HG03045 (cell line): ENCODE data around the gene DAPP1.

Source experiments
- ATAC-seq: cut with Tn5 transposase; IDR thresholded peaks from one replicate; pipeline ENCODE4 v1.9.1; 2021; ENCODE audit warnings: mild to moderate bottlenecking, moderate library complexity; ENCODE audit not compliant: unreplicated experiment

The DAPP1 gene

DNA sequence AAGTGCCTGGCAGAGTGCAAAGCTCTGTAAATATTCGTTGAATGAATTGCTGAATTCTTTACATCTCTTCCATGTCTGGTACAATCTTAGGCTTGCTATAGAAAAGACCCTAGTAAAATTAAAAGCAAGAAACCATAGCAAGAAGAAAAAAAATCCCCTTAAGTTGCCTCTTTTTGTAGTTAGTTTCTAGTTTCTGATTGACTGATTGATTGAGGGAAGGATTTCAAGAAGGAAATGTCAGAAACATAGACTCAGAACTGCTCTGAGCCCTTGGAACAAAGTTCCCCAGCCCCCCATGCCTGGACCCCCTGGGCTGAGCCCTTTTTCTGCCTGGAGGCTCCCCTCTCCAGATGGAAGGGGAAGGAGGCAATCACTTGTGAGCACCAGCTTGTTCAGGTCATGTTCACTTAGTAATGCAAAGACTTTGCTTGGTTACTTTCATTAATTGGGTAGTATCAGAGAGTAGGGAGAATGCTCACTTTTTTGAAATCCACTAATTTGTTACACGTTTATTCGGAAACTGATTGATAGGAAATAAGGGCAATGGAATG is 35.6 kb downstream of the DAPP1 start:
- ATAC-seq: no peak

DNA sequence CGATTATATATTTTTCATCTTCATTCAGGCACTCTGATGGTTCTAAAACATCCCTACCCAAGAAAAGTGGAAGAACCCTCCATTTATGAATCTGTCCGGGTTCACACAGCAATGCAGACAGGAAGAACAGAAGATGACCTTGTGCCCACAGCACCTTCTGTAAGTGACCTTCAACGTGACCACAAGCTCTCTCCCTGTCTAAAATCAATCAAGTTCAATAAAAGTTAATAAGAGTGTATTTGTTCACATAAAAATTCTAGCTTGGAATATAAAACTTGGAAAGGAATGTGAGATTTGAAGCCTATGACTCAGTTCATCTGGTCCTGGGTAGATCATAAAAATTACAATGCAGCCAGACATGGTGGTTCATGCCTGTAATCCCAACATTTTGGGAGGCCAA is 36.6 kb downstream of the DAPP1 start:
- no peak for ATAC-seq

DNA sequence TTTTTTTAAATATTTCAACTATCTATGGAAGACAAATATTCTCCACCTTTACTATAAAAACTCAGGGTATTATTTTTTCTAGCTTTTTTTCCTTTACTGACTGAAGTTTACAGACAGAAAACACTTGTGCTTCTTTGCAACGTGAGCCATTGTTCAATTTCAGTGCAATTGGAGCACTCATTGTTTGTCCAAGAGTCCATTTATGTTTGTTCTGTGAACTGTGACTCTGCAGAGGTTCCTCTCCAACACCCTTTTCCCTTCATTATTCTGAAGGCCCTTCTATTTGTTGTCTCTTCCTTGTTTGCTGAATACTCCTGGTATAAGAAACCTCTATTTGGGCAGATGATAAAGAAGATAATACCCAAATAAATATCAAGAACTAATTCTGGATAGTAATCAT is 37.4 kb downstream of the DAPP1 start:
- ATAC-seq: no peak

DNA sequence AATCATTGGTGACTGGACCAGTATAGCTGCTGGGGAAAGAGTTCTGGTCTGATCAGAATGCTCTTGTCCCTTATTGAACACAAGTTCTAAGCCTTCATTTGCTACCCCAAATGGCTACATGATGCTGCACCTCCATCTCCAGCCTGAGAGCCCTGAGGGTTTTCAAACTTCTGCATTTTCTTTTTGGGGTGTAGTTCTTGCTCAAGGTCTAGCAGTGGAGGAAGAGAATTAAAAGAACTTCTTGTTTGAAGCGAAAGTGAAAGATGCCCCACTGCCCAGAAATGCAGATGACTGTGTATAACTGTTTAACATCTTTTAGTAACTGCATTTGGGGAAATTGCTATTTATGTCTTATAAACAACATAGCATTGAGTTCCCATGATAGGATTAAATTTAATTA is 39.1 kb downstream of the DAPP1 start:
- peak; percentile 38 for ATAC-seq

DNA sequence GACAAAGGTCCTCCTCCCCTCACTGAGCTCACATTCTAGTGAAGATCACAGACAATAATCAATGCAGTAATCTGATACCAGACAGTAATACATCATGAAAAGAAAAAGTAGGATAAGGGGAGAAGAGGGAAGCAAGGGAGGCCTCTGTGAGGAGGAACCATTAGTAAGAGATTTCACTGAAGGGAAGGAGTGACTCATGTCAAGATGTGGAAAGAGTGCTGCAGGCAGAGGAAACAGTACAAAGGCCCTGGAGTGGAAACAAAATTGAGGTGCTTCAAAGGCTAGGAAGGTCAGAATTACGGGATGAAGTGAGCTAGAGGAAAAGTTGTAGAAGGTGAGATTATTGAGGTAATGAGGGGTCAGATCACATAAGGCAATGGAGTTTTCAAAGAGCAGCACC is 39.5 kb downstream of the DAPP1 start:
- ATAC-seq: no peak

DNA sequence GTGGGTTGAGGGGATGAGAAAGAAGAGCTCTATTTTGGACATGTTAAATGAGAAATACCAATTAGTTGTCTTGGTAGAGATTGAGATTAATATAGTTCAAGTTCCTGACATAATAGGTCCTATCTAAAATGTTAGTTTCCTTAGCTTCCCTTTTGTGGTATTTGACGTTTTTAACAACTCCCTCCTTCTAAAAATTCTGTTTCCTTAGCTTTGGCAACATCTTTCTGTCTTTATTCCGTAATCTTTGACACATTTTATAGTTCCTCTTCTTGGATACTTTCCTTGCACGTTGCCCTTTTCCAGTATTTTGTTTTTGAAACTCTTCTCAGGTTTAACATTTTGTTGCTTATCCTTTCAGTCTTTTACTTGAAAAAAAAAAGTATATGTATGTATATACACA is 40.7 kb downstream of the DAPP1 start:
- ATAC-seq: no peak

DNA sequence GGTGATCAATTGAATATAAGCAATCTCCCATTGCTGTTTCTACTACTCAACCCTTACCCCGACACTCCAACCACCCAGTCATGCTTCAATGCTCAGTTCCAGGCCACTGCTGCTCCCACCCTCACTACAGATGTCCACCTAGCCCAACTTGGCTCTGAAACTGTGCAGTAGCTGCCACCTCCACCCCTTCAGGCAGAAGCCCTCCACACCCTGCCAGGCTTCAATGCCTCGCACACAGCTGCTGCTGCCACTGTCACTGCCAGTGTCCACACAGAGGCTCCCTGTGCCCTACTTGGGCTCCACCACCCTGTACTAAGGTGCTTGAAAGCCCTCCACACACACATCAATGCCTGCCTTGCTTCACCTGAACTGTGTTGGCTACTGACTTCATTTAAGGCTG is 43.0 kb downstream of the DAPP1 start:
- no peak for ATAC-seq

DNA sequence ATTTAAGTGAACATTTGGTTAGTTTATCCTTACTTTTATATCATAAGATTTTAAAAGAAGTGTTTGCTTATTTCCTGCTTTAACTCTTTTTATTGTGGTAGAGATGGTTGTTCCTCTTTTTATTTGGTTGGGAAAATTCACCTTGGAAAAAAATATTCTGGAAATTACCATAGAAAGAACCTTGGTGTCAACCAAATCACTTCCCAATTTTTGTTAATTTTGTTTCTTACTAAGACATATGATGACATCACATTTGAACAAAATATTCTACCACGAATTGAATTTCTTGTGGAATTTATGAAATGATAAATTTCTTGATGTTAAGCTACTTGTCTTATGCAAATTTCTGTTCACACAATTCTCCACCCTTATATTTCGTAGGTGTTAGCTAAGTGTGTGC is 43.9 kb downstream of the DAPP1 start:
- no peak for ATAC-seq

DNA sequence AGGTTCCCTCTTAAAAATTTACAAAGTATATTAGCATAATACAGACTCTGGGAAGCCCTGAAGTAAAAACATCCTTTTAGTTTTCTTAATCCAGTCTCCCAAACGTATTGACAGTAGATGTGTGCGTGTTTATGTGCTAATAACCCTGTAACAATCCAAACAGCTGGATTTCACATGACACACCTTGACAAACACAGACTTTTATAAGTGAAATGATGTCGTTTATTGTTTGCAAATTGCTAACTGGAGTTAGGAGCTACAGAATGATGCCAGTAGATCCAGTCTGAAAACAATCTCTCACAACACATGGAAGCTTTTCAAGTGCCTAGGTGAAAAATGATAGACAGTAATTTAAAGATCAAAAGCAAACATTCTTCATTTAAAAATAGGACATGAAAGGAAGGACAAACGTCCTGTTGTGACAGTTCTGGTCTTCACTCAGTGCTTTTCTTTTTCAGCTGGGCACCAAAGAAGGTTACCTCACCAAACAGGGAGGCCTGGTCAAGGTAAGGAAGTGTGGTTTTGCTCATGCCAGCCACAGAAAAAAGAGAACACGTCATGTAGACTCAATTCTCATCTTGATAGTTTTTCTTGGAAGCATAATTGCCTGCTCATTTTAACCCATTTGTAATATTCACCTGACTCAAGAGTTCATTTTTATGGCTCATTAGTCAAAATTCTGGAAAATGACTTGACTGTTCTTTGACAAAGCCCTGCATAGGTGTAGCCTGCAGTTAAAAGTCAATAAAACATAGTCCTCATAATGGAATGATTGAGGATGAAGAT is 44.7 kb downstream of the DAPP1 start:
- no peak for ATAC-seq

DNA sequence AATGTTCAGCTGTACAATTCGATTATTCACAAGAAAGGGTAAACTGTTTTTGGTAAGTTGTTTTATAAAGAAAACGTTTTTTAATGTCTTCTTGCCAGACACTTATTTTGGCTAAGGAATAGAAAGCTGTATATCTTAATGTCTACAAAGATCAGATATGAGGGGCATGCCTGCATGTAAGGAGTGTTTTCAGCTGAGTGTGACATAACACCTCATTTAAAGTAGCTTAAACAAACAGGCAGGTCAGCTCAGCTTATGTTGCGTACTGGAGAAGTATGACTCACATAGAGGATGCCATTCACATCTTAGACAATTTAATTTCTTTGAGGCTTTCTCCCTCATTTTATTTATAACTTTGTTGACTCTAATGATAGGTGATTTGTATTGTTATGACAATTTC is 47.2 kb downstream of the DAPP1 start:
- no peak for ATAC-seq

DNA sequence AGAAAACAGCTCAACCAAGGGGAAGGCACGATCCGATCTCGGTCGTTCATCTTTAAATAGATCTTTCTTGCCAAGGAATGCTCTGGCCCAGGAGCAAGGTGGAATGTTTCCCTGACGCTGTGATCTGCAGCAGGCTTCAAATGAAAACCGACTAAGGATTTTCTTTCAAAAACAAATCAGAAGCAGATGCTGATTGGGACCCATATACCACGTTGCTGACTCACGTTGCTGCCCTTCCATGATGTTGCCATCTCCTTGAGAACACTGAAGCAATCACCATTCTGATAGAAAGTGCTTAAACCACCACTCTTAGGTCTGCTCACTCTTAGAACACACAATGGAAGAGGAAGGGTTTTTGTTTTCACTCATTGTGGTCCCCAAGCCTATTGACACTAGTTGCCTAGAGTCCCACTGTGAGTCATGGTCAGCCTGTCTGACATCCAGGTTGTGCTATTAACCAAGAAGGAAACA is 51.5 kb downstream of the DAPP1 start:
- ATAC-seq: peak; percentile 61

DNA sequence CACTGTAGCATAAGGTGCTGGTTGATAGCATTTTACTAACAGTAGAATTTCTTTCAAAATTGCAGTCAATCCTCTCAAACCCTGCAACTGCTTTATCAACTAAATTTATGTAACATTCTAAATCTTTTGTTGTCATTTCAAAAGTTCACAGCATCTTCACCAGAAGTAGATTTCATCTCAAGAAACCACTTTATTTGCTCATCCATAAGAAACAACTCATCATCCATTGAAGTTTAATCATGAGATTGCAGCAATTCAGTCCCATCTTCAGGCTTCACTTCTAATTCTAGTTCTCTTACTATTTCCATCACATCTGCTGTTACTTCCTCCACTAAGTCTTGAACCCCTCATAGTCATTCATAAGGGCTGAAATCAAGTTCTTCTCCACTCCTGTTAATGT is 55.9 kb downstream of the DAPP1 start:
- ATAC-seq: no peak

DNA sequence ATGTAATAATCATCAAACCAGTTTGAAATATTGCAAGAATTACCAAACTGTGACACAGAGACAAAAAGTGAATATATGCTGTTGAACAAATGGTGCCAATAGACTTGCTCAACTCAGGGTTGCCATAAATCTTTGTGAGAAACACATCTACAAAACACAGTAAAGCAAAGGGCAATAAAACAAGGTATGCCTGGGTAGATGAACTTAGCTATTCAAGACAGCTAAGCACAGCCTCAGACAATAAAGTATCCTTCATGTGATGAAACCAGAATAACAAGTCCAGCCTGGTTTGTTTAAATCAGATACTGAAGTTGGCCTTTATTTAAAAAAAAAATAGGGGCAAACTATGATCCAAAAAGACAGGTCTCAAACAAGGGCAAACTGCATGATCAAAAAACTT is 58.4 kb downstream of the DAPP1 start:
- ATAC-seq: no peak

DNA sequence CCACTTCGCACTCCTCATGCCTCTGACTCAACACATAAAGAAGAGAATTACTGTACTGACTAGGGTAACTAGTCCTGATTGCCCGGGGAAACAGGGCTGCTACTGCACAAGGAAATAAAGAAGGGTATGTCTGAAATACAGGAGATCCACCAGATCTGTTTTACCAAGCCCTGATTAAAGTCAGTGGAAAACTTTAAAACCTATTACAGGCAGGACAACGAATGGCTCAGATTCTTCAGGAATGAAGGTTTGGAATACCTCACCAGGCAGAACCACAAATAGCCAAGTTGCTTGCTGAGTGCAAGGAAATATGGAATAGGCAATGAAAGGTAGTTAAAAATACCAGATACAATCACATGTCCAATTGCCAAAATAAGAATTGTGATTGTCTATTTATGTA is 60.3 kb downstream of the DAPP1 start:
- ATAC-seq: no peak

DNA sequence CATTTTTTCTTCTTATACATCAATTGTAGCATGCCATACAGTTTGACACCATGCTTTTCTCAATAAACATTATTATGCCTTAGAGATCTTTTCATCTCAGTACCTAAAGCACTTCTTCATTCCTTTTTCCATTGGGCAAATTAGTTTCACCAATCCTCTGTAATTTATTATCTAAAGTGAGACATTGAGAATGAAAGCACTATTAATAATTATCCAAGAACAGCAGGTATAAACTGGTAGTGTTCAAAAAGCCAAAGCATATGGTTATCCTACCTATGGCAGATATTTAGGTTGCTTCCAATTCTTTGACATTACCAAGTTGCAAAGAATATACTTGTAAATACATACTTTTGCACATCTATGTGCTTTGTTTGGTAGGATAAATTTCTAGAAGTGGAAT is 62.0 kb downstream of the DAPP1 start:
- ATAC-seq: no peak

DNA sequence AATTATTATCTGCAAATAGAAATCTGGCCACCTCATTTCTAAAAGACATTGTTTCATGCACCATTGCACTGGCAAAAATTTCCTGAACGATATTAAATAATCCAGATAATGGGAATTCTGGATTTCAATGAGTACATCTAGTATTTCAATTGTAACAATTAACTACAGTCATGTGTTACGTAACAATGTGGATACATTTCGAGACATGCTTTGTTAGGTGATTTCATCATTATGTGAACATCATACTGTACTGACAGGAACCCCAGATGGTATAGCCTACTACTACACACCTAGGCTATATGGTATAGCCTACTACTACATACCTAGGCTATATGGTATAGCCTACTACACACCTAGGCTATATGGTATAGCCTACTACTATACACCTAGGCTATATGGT is 62.8 kb downstream of the DAPP1 start:
- ATAC-seq: no peak

DNA sequence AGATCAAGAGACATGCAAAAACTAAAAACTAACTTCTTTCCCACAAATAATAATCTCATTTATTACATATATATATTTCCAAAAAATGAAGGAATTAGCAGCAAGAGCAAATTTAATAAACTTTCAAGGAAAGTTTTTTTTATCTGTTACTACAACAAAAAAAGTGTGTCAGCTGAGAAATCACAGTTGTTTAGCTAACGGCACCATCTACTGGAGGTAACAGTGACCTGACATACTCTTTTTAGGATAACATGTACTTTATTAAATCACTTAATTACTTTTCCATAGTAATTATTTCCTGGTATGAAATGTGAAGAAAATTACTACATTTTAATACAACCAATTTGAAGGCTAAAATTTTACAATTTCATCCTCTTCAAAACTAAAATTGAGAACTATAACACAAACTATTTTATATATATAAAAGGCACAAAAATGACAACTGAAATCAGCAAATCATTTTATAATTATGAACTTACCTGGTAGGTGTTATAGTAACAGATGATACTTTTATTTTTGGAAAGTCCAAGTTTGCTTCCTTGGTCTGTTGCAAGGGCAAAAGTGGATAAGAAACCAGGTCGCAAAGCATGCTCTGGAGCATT is 68.5 kb downstream of the DAPP1 start:
- ATAC-seq: no peak

DNA sequence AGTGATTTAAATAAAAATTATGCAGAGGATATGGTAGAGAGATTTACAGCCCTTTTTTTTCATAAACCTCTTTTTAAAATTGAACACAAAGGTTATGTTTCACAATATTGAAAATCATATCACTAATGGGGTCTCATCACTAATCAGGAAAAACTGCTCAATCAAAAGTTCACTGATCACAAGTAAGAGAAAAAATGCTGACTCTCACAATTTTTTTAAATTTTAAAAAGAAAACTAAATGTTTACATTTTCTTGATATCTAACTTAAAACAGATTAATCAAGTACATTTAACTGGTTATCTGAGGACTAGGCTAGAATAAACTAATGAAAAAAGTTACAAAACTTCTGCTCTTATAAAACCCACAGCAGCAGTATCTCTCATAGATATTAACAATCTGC is 69.1 kb downstream of the DAPP1 start:
- ATAC-seq: no peak

DNA sequence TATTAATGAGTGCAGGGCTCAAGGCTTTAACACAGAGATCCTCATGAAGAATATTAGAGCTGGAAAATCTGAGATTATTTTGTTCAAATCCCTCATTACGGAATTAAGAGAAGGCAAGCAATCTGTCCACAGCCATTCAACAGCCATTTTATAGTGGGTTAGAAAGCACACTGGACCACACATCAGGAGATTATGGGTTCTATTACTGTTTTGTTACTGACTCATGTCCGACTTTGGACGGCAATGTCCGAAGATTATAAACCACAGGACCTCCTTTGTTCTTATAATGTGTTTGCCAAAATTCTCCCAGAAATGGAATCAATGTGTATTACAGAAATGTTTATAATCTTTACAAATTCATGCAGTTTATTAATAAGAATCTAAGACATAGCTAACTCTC is 69.5 kb downstream of the DAPP1 start:
- no peak for ATAC-seq

DNA sequence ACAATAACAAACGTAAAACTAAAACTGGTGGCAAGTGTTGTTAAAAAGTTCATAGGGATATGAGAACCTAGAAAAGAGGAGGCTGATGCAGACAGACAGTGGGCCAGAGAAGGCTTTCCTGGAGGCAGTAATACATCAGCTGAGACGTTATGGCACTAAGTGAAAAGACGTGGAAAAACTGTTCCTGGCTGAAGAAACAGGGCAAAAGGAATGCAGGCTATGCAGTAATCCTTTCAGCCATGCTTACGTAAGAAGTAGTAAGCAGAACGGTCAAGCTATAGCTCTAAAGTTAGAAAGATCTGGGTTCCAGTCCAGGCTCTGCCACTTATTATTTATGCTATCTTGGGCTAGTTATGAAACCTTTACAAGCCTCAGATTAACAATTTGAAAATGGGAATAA is 71.2 kb downstream of the DAPP1 start:
- no peak for ATAC-seq

DNA sequence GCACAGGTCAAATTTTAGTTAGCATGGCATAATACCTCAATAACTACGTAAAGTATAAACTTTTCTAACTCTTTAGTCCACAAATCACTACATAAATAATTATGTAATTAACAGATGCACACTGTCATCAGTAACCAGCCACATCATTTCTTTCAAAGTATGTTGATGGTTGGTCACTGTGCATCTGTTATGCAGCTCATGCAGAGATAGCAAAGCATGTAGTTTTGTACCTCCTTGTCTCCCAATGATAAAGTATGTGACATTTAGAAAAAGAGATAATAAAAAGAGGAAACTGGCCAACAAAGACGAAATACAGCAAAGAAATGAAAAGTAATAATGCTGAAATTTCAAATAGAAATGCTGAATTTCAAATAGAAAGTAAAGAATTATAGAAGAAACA is 74.7 kb downstream of the DAPP1 start:
- ATAC-seq: no peak

DNA sequence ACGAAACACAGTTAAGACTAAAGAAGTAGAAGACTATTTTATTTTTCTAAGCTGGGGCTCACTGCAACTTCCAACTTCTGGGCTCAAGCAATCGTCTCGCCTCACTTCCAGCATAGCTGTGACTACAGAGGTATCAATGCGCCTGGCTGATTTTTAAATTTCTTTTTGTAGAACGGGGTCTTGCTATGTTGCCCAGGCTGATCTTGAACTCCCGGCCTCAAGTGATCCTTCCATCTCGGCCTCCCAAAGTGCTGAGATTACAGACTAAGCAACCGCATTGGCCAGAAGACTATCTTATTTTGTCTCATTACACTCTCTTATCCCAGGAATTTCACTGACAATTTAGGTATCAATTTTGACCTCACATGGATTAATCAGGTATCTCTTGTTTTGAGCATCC is 76.4 kb downstream of the DAPP1 start:
- ATAC-seq: no peak

DNA sequence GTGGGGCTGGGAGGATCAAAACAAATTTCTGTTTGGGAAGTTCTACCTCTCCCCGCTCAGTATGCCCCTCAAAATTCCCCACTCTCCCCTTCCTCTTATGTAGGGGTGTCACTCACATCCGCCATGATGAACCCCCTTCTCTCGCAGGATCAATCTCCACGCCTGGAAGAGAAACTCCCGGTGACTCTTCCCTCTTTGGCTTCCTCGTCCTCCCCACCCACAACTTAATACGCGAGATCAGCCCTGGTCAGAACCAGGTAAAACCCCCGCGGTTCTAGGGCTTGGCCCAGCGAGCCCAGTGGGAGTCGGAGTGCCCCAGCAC is 77.2 kb downstream of the DAPP1 start:
- no peak for ATAC-seq
